GM23338 (cell line): ENCODE data around the gene INPP5A. TPM values are rescaled to one million over a fixed set of nuclear protein-coding genes. Genes with fewer than 3 reads are reported as not detected.

Experiments
- ATAC-seq: fragments of 200-7000 bp; cut with Tn5 transposase; 3 replicates; pipeline ENCODE4 v1.9.1; 2020
- DNase-seq: peaks from one replicate; pipeline ENCODE4 v3.0.0-alpha.2; 2015; ENCODE audit warnings: low spot score
- H2AFZ ChIP-seq: fragments of 200-600 bp; sonication (generic); 2 replicates; pipeline ENCODE4 v1.8.0; 2016; ENCODE audit warnings: antibody characterized with exemption, mild to moderate bottlenecking, moderate library complexity
- H3F3A ChIP-seq: fragments of 200-600 bp; sonication (generic); replicated peaks from 2 replicates; pipeline ENCODE4 v1.8.0; 2017; ENCODE audit warnings: antibody characterized with exemption, mixed run types, low read depth
- H3K27ac ChIP-seq: fragments of 200-600 bp; sonication (generic); 2 replicates; pipeline ENCODE4 v1.6.1; 2016; ENCODE audit warnings: low read depth
- H3K27me3 ChIP-seq: fragments of 200-600 bp; sonication (generic); 2 replicates; pipeline ENCODE4 v1.8.0; 2016; ENCODE audit warnings: mild to moderate bottlenecking, mixed run types, moderate library complexity; ENCODE audit not compliant: insufficient read depth
- H3K36me3 ChIP-seq: fragments of 200-600 bp; sonication (generic); 2 replicates; pipeline ENCODE4 v1.8.0; 2016; ENCODE audit warnings: mild to moderate bottlenecking; ENCODE audit not compliant: insufficient read depth
- H3K4me1 ChIP-seq: fragments of 200-600 bp; sonication (generic); 2 replicates; pipeline ENCODE4 v1.8.0; 2016; ENCODE audit warnings: mild to moderate bottlenecking, moderate library complexity; ENCODE audit not compliant: insufficient read depth
- H3K4me2 ChIP-seq: fragments of 200-600 bp; sonication (generic); 2 replicates; pipeline ENCODE4 v1.7.1; 2017; ENCODE audit warnings: mixed run types
- H3K4me3 ChIP-seq: fragments of 200-600 bp; sonication (generic); 2 replicates; pipeline ENCODE4 v1.6.1; 2016; ENCODE audit warnings: mixed run types
- H3K79me2 ChIP-seq: fragments of 200-600 bp; sonication (generic); replicated peaks from 2 replicates; pipeline ENCODE4 v1.8.0; 2017; ENCODE audit warnings: mild to moderate bottlenecking; ENCODE audit not compliant: insufficient read depth
- H3K9me2 ChIP-seq: fragments of 200-600 bp; sonication (generic); 2 replicates; pipeline ENCODE4 v1.8.0; 2017; ENCODE audit not compliant: insufficient read depth
- H4K20me1 ChIP-seq: fragments of 200-600 bp; sonication (generic); replicated peaks from 2 replicates; pipeline ENCODE4 v1.8.0; 2017; ENCODE audit warnings: mild to moderate bottlenecking; ENCODE audit not compliant: insufficient read depth
- H3K27ac Mint-ChIP-seq: 2 replicates; pipeline ENCODE4 v1.8.0; 2020; ENCODE audit warnings: inconsistent platforms, mild to moderate bottlenecking, moderate library complexity, mixed read lengths
- H3K27me3 Mint-ChIP-seq: 3 replicates; pipeline ENCODE4 v1.8.0; 2022; ENCODE audit warnings: low read depth, mild to moderate bottlenecking, moderate library complexity, mixed read lengths, inconsistent platforms; ENCODE audit not compliant: insufficient read depth, poor library complexity
- H3K36me3 Mint-ChIP-seq: 3 replicates; pipeline ENCODE4 v1.8.0; 2021; ENCODE audit warnings: low read depth, mild to moderate bottlenecking, inconsistent platforms, moderate library complexity, mixed read lengths
- H3K4me1 Mint-ChIP-seq: 3 replicates; pipeline ENCODE4 v1.8.0; 2020; ENCODE audit warnings: mild to moderate bottlenecking, inconsistent platforms, mixed read lengths
- H3K4me3 Mint-ChIP-seq: 3 replicates; pipeline ENCODE4 v1.8.0; 2021; ENCODE audit warnings: moderate library complexity, mild to moderate bottlenecking, inconsistent platforms, mixed read lengths
- H3K9me3 Mint-ChIP-seq: 3 replicates; pipeline ENCODE4 v1.8.0; 2020; ENCODE audit warnings: moderate library complexity, mild to moderate bottlenecking, inconsistent platforms, mixed read lengths
- CTCF ChIP-seq, 2 experiments: fragments of 200-600 bp in 1 of 2; sonication (generic) in 1 of 2; conservative IDR thresholded peaks; 2 replicates each; pipeline versions ENCODE4 v1.5.1 to v1.6.1; 2016 to 2017; ENCODE audit warnings: antibody characterized with exemption in 2 of 2, low read depth in 2 of 2, mild to moderate bottlenecking in 2 of 2, moderate library complexity in 1 of 2
- JUNB ChIP-seq: IDR thresholded peaks from one replicate; pipeline ENCODE4 v1.6.1; 2016; ENCODE audit warnings: antibody characterized with exemption; ENCODE audit not compliant: unreplicated experiment
- NANOG ChIP-seq: IDR thresholded peaks from 2 replicates; pipeline ENCODE4 v1.6.1; 2016; ENCODE audit warnings: antibody characterized with exemption, borderline replicate concordance
- POLR2AphosphoS5 ChIP-seq: IDR thresholded peaks from 2 replicates; pipeline ENCODE4 v1.6.1; 2016; ENCODE audit warnings: antibody characterized with exemption, low read depth
- REST ChIP-seq: IDR thresholded peaks from one replicate; pipeline ENCODE4 v1.6.1; 2018; ENCODE audit warnings: antibody characterized with exemption; ENCODE audit not compliant: unreplicated experiment
- STAT1 ChIP-seq: IDR thresholded peaks from one replicate; pipeline ENCODE4 v1.6.1; 2016; ENCODE audit warnings: antibody characterized with exemption; ENCODE audit not compliant: unreplicated experiment
- ZNF114 ChIP-seq: fragments of 250-450 bp; sonication (Bioruptor Pico); IDR thresholded peaks from 2 replicates; pipeline ENCODE4 v1.5.0; 2020; ENCODE audit warnings: mild to moderate bottlenecking, moderate library complexity
- ZNF331 ChIP-seq: fragments of 250-450 bp; sonication (Bioruptor Pico); IDR thresholded peaks from 2 replicates; pipeline ENCODE4 v1.5.0; 2020; ENCODE audit warnings: low read depth, mild to moderate bottlenecking, moderate library complexity
- ZNF462 ChIP-seq: fragments of 250-450 bp; sonication (Bioruptor Pico); IDR thresholded peaks from 2 replicates; pipeline ENCODE4 v1.5.0; 2020; ENCODE audit warnings: mild to moderate bottlenecking, moderate library complexity
- polyA plus RNA-seq: library from polyadenylated mRNA; unstranded; fragments of >200 nt; fragmentation: Nextera tagmentation; extraction: Ambion mirVana; gene quantifications from 2 replicates; pipeline ENCODE4 v1.2.1, GENCODE V29; 2016
- total RNA-seq: library from RNA; depleted of rRNA; stranded (reverse); fragments of >200 nt; shearing (Covaris generic); gene quantifications from 2 replicates; pipeline ENCODE4 v1.2.3, GENCODE V29; 2014

INPP5A gene
- total and polyA plus RNA-seq, 2 experiments from 2014 or later: 5.9 to 40.6 TPM

DNA sequence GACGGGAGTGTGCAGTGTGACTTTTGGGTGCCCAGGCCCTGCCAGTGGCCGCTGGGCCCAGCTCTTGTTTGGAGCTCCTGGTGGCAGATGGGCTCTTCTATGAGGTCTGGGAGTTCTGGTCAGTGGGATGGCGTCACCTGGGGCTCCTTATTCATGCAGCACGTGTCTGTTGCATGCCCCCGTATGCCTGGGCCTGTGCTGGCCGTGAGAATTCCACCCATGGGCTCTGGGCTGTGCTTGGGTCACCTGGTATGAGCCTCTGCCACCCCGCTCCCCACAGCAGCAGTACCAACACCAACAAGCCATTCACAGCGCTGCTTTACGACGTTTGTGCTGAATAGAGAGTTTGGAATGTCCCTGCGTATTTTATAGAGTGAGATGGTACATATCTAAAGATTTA, 27.1 kb downstream of the INPP5A start:
- no peaks in the 10 kb centered on the region for H3K27me3 ChIP-seq
- H3K27me3 Mint-ChIP-seq: peaks cover 6% of the 10 kb centered on the region
- TF ChIP-seq NANOG: no peak
- TF ChIP-seq STAT1: no peak
- TF ChIP-seq REST: no peak
- no peak for TF ChIP-seq CTCF (conservative IDR thresholded peaks at IDR 0.05; ENCODE audit: low read depth in 2 of 2)
- H3K4me3 ChIP-seq: no peak overlapping the region
- no peak for DNase-seq
- no peaks in the 10 kb centered on the region; the same call in 1 of the 3 replicates for H3K36me3 Mint-ChIP-seq
- H3K79me2 ChIP-seq: peaks cover 28% of the 10 kb centered on the region
- no peak overlapping the region for H2AFZ ChIP-seq
- peaks cover 7% of the 10 kb centered on the region; the same call in 2 of the 3 replicates for H3K4me1 Mint-ChIP-seq
- no peaks in the 10 kb centered on the region for H3K9me2 ChIP-seq
- ATAC-seq: no peak
- no peaks in the 10 kb centered on the region for H3K4me1 ChIP-seq
- no peak overlapping the region for H3K4me3 Mint-ChIP-seq
- H3K4me2 ChIP-seq: no peak overlapping the region
- H4K20me1 ChIP-seq: peaks cover 33% of the 10 kb centered on the region
- no peak overlapping the region for H3K27ac Mint-ChIP-seq
- H3K27ac ChIP-seq: no peak overlapping the region
- no peaks in the 10 kb centered on the region for H3K36me3 ChIP-seq
- no peaks in the 10 kb centered on the region for H3K9me3 Mint-ChIP-seq
- H3F3A ChIP-seq: no peaks in the 10 kb centered on the region

DNA sequence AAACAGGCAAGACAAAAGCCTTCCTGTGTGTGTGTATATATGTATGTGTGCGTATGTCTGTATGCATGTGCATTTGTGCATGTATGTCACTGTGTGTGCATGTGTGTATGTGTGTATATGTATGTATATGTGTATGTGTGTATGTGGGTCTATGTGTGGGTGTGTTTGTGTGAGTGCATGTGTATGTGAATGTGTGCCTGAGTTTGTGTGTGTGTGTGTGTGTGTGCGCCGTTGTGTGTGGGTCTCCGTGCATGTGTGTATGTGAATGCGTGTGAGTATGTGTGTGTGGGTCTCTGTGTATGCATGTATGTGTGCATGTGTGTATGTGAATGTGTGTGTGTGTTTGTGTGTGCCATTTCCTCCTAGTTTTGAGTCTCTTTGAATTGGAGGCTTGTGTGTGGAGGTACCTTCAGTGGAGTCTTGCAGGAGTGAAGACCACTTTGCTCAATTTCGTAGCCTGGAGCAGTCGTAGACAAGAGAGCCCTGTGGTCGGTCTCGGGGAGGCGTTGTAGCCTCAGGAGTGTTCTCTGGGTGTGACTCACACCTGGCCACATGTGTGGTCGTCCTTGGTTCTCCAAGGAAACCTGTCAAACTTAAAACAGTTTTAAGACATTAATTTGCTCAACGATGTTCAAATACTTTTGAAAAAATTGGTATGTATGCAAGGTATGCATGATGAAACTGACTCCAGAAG, 28.1 kb downstream of the INPP5A start:
- Histone ChIP-seq H4K20me1 (peaks cover 29% of the 10 kb centered on the region), H3K4me3 (no peak overlapping the region), H3K27me3 (no peaks in the 10 kb centered on the region), H2AFZ (no peak overlapping the region), H3K4me1 (no peaks in the 10 kb centered on the region), H3K9me2 (no peaks in the 10 kb centered on the region), H3K79me2 (peaks cover 18% of the 10 kb centered on the region), H3K4me2 (no peak overlapping the region), H3K27ac (no peak overlapping the region), H3K36me3 (no peaks in the 10 kb centered on the region), H3F3A (no peaks in the 10 kb centered on the region)
- Mint-ChIP-seq H3K27ac (no peak overlapping the region), H3K4me3 (no peak overlapping the region), H3K4me1 (peaks cover 13% of the 10 kb centered on the region), H3K9me3 (no peaks in the 10 kb centered on the region), H3K27me3 (peaks cover 6% of the 10 kb centered on the region), H3K36me3 (no peaks in the 10 kb centered on the region; the same call in 1 of the 3 replicates)
- DNase-seq (no peak), ATAC-seq (no peak)
- TF ChIP-seq ZNF462 (no peak), STAT1 (no peak), NANOG (no peak), ZNF114 (CRISPR knock-in tag) (no peak), ZNF331 (CRISPR knock-in tag) (no peak), POLR2AphosphoS5 (no peak), JUNB (no peak)
